ENCODE results near the gene KRTAP10-11. TPM values are rescaled to one million over a fixed set of nuclear protein-coding genes. Genes with fewer than 3 reads are reported as not detected.

Gene KRTAP10-11
- total RNA-seq, 4 donors from 2014 or later, result not detected

- TF ChIP-seq CTCF (IDR thresholded peaks at IDR 0.05; ENCODE audit: low read depth), result no peak
Measured at GRCh38 chr21:44613386-44614155, 32.6 kb upstream of the KRTAP10-11 start.

GRCh38 chr21:44614161-44614631 lies 32.0 kb upstream of the KRTAP10-11 start:
- TF ChIP-seq CTCF (IDR thresholded peaks at IDR 0.05; ENCODE audit: low read depth), result no peak

GRCh38 chr21:44614961-44615391 lies 31.2 kb upstream of the KRTAP10-11 start:
- TF ChIP-seq CTCF (IDR thresholded peaks at IDR 0.05; ENCODE audit: low read depth), result no peak

- no peak for TF ChIP-seq CTCF (IDR thresholded peaks at IDR 0.05; ENCODE audit: low read depth)
Measured at GRCh38 chr21:44615466-44615865, 30.7 kb upstream of the KRTAP10-11 start.

GRCh38 chr21:44615911-44616590 lies 30.2 kb upstream of the KRTAP10-11 start:
- TF ChIP-seq CTCF (IDR thresholded peaks at IDR 0.05; ENCODE audit: low read depth), result no peak

GRCh38 chr21:44616591-44616926 lies 29.7 kb upstream of the KRTAP10-11 start:
- no peak for TF ChIP-seq CTCF (IDR thresholded peaks at IDR 0.05; ENCODE audit: low read depth)

GRCh38 chr21:44617071-44617501 lies 29.1 kb upstream of the KRTAP10-11 start:
- no peak for TF ChIP-seq CTCF (IDR thresholded peaks at IDR 0.05; ENCODE audit: low read depth)

Data from subcutaneous adipose tissue (tissue), 4 donors.